Activated T-helper 9 cell treated with anti-CD3 and anti-CD28 coated beads, Interleukin-2, amount 50 U/mL, for 16 hours (primary cell): Measurements from ENCODE around the gene ADCK1.
"Not testable (repeated sequence)": the region's sequence is repeated elsewhere in the genome, so short reads cannot be mapped to it uniquely, and the experiment has no call there.

Experiments used
- DNase-seq: peaks from one replicate; pipeline ENCODE4 v3.0.0-alpha.2; 2020; ENCODE audit warnings: low read depth

Gene ADCK1

GRCh38 chr14:77903221-77903620 is 103.3 kb downstream of the ADCK1 start:
- DNase-seq = no peak

- no peak for DNase-seq
These were observed 104.2 kb downstream of the ADCK1 start for GRCh38 chr14:77903937-77904617.

DNA sequence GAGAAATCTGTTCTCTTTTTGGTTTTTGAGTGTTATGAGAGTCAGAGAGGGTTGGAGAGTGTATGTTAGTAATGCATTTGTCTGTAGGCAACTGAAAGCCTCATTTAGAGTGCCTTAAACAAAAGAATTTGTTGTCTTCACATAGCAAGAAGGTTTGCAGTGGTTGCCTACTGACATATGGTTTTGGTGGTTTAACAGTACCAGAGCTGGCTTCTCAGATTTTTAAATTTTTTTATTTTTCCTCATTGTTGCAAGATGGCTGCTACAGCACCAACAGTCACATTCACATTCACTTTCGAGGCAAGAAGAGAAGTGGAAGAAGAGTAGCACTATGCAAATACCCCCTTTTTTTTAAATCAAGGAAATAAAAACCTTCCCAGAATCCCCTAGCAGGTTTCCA is 106.5 kb downstream of the ADCK1 start:
- DNase-seq = no peak

GRCh38 chr14:77908847-77909246 is 108.9 kb downstream of the ADCK1 start:
- no peak for DNase-seq

- DNase-seq = no peak
These were observed 110.0 kb downstream of the ADCK1 start for GRCh38 chr14:77909911-77910310.

GRCh38 chr14:77910506-77910905 is 110.6 kb downstream of the ADCK1 start:
- no peak for DNase-seq

DNA sequence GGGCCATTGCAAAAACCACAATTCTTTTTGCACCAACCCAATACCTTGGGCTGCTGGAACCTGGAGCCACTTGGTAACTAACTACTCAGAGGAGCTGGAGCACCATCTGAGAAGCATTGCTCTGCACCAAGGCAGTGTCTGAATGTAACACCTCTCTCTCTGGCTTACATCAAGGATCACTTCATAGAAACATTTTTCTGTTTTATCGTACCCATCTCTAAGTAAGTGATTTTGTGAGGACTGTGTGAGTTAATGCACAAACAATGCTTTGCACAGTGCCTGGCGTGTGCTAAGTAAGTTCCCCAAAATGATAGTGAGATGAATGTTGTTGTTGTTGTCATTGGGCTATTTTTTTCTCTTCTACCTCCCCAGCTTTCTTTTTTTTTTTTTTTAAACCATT is 111.4 kb downstream of the ADCK1 start:
- DNase-seq = no peak

- no peak for DNase-seq
These were observed 113.0 kb downstream of the ADCK1 start for GRCh38 chr14:77912754-77913556.

DNA sequence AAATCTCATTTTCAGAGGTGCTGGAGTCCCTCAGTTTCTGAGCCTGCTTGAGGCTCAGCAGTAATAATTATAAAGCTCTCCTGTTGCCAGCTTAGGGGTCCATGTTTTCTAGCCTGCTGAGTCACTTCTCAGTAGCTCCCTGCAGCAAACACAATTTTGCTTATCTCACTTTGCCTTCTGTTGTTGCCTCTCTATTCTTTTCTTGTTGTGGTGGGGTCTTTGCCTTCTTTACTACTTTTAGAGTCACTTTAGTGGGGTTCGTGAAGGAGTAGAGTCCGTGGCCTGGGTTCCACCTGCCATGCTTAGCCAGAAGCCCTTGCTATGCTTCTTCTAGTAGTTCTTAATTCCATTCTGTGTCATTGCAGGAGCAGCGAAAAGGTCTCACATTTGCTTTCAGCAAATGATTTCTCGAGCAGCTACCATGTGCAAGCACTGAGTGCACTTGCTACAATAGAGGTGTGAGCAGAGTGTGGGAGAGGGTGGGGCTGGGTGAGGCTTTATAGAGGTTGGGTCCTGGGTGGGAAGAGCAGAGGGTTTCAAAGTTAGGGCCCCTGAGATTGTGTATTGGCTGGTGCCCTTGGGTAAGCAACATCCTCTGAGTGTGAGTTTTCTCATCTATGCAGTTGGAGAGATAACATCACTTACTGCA is 114.3 kb downstream of the ADCK1 start:
- no peak for DNase-seq

GRCh38 chr14:77915390-77915789 is 115.5 kb downstream of the ADCK1 start:
- not testable (repeated sequence) for DNase-seq

DNA sequence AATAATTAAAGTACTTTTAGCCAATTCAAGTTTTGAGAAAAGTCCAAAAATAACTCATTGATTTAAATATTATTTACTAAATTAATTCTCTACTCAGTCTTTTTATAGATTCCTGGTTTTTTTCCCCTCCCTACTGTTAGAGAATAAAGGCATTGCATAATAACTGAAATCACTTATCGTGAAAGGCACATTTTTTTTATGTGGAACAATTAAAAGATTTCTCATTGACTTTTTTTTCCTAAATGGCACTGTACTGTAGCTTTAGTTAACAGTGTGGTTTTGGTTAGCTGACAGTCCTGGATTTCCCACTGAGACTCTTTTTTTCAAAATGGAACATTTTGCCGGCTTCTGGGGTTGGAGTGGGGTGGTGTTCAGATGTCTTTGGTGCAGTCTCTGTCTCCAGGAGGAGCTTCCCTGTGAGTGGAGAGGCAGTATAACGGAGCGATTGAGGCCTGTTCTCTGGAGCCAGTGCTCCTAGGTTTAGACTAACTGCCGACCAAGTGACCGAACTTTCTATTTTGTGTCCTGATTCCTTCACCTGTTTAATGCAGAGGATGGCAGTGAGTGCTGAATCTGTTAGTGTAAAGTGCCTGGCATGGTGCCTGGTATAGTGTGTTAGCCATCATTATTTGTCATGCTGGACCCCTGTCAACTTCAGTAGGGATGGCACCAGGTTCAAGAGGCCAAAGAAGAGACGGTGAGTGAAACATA is 117.7 kb downstream of the ADCK1 start:
- no peak for DNase-seq

DNA sequence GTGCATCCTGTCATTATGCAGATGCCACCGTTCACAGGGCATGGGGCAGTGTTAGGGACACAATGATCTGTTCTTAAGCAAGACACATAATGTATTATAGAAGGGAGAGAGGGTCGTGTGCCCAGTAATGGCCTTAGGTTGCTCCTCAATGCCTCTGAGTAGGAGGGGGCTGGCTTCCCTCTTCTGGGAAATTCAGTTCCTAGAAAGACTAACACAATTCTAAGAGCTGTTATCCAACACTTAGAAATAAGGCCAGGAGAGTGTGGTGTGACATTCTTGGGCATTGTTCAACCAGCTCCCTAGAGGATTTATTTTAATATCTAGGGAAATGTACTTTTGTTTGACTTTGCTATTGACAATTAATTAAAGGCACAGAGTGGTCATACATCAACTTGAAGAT is 118.5 kb downstream of the ADCK1 start:
- no peak for DNase-seq

- DNase-seq = no peak
These were observed 120.4 kb downstream of the ADCK1 start for GRCh38 chr14:77920312-77920711.

GRCh38 chr14:77921818-77922217 is 121.9 kb downstream of the ADCK1 start:
- no peak for DNase-seq

DNA sequence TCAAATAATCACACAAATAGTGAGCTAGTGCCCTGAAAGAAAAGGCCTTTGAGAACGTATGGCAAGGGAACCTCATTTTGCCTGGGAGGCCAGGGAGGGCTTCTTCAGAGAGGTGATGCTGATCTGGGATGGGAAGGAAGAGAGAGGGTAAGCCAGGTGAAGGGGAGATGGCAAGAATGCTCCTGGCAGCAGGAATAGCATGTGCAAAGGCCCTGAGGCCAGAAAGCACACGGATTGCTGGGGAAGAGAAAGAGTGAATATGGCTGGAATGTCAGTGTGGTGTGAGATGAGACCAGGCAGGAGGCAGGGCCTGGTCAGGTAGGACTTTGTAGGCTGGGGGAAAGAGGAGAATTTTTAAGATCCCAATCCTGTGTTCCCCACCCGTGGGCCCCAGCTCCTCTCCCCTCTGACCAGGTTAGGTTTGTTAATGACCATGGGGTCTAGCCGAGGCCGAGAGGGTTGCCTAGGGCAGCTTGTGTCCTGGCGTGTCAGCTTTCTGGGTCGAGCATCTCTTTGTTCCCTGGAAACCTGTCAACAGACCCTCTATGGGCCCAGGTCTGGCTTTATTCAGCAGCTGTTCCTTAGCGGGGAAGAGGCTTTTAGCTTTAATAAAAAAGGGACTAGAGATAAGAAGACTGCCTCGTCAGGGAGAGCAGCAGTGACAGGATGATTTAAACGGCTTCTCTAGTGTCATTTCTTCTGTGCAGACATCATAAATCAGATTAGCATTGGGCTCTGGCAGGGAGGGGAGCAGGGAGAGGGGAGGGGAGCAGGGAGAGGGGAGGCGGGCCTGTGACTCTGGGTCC is 123.4 kb downstream of the ADCK1 start:
- DNase-seq = no peak

DNA sequence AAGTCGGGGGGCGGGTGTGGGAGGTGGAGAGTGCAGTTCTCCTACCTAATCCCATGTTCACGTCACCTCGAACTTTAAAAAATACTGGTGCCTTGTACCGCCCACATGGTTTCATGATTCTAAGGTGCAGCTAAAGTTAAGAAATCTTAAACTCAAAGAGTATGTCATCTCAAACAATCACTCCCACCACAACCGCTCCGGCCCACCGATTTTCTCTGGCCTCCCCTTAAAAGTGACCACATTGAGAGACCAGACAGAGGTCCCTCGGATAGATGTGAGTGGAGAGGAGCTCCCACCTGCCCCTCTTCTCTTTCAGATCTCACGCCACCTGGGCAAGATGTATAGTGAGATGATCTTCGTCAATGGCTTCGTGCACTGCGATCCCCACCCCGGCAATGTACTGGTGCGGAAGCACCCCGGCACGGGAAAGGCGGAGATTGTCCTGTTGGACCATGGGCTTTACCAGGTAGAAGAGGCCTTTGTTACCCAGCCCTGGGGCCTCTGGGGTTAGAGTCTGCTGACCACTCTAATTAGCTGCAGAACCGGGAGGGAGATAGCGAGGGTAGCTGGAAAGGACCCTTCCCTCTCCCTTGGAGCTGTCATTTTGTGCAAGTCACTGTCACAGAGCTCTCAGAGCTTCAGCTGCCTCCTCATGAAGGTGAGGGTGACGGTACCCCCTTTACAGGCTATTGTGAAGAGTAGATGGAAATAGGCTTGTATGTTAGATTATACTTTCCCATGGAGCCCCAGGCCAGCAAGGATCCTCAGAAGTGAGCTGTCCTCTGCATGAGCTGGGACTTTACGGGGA is 124.4 kb downstream of the ADCK1 start:
- no peak for DNase-seq

- DNase-seq = no peak
These were observed 127.0 kb downstream of the ADCK1 start for GRCh38 chr14:77926942-77927341.

DNA sequence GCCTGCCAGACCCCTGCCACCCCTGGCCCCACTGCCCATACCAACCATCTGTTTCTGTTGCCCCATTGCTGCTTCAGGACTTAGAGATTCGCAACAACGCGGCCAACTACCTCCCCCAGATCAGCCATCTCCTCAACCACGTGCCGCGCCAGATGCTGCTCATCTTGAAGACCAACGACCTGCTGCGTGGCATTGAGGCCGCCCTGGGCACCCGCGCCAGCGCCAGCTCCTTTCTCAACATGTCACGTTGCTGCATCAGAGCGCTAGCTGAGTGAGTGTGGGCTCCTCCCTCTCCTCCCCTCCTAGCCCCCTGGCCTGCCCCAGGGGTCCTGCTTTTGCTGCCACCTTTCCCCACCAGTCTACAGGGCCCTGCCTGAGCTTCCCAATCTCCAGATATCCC is 131.5 kb downstream of the ADCK1 start:
- no peak for DNase-seq

DNA sequence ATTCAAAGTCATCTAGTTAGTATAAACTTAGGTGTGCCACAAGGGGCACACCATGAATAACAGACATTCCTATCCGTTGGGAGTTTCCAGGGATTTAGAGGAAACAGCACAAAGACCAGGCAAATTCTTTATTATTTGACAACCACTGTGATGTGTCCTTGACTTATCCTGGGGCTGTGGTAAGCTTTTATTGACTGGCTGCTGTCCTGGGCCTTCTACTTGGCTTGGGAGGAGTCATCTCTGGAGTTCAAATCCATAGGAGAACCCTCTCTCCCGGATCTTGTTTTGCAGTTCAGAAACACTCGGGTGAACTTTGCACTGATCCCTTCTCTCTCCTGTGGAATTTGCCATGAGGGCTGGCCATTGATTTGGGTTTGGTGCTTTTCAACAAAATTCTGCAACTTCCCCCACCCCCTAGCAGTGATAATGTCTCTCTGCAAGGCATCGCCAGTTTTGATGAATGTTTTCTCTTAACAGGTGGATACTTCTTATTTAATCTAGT is 136.3 kb downstream of the ADCK1 start:
- DNase-seq = no peak

GRCh38 chr14:77947372-77947771 is 147.5 kb downstream of the ADCK1 start:
- DNase-seq = no peak
